SK-N-SH treated with all-trans-retinoic acid at 6 μM for 48 hours (cell line): Measurements from ENCODE around the gene CBARP.

Experiments used
- ATAC-seq: fragments of 200-7000 bp; cut with Tn5 transposase; 3 replicates; pipeline ENCODE4 v1.9.1; 2020; ENCODE audit warnings: mild to moderate bottlenecking, moderate library complexity
- ARNTL ChIP-seq: fragments of 450-650 bp; formaldehyde crosslinking; IDR thresholded peaks from 2 replicates; pipeline ENCODE4 v1.5.0; 2020; ENCODE audit warnings: low read depth, mild to moderate bottlenecking, moderate library complexity, borderline replicate concordance
- BACH2 ChIP-seq: fragments of 250-450 bp; sonication (Bioruptor Pico); IDR thresholded peaks from 2 replicates; pipeline ENCODE4 v1.9.0; 2021; ENCODE audit warnings: mild to moderate bottlenecking, borderline replicate concordance
- CREB5 ChIP-seq: fragments of 250-450 bp; sonication (Bioruptor Pico); IDR thresholded peaks from 2 replicates; pipeline ENCODE4 v1.5.1; 2020; ENCODE audit warnings: low read depth, mild to moderate bottlenecking, moderate library complexity
- CSDC2 ChIP-seq: fragments of 250-450 bp; sonication (Bioruptor Pico); IDR thresholded peaks from 2 replicates; pipeline ENCODE4 v1.5.0; 2020; ENCODE audit warnings: mild to moderate bottlenecking, moderate library complexity
- CSRNP3 ChIP-seq: fragments of 250-450 bp; sonication (Bioruptor Pico); IDR thresholded peaks from 2 replicates; pipeline ENCODE4 v1.5.1; 2021; ENCODE audit warnings: mild to moderate bottlenecking, moderate library complexity
- ESRRG ChIP-seq: fragments of 250-450 bp; sonication (Bioruptor Pico); IDR thresholded peaks from 2 replicates; pipeline ENCODE4 v1.6.1; 2021; ENCODE audit warnings: mild to moderate bottlenecking
- GLIS3 ChIP-seq: fragments of 250-450 bp; sonication (Bioruptor Pico); IDR thresholded peaks from 2 replicates; pipeline ENCODE4 v1.5.0; 2020; ENCODE audit warnings: mild to moderate bottlenecking, moderate library complexity
- ISL1 ChIP-seq: fragments of 250-450 bp; sonication (Bioruptor Pico); IDR thresholded peaks from 2 replicates; pipeline ENCODE4 v2.1.2; 2022; ENCODE audit warnings: mild to moderate bottlenecking, moderate library complexity
- OSR1 ChIP-seq: fragments of 250-450 bp; sonication (Bioruptor Pico); IDR thresholded peaks from 2 replicates; pipeline ENCODE4 v1.8.0; 2022; ENCODE audit warnings: moderate library complexity, mild to moderate bottlenecking, inconsistent platforms
- PATZ1 ChIP-seq: fragments of 250-450 bp; sonication (Bioruptor Pico); IDR thresholded peaks from 2 replicates; pipeline ENCODE4 v1.8.0; 2020; ENCODE audit warnings: mild to moderate bottlenecking, moderate library complexity, borderline replicate concordance
- POU6F1 ChIP-seq: fragments of 250-450 bp; sonication (Bioruptor Pico); IDR thresholded peaks from 2 replicates; pipeline ENCODE4 v1.8.0; 2021; ENCODE audit warnings: low read depth, mild to moderate bottlenecking, moderate library complexity, borderline replicate concordance
- PPARA ChIP-seq: fragments of 250-450 bp; sonication (Bioruptor Pico); IDR thresholded peaks from 2 replicates; pipeline ENCODE4 v1.5.0; 2020; ENCODE audit warnings: mild to moderate bottlenecking, borderline replicate concordance
- RARB ChIP-seq: fragments of 250-450 bp; sonication (Bioruptor Pico); IDR thresholded peaks from 2 replicates; pipeline ENCODE4 v1.8.0; 2021; ENCODE audit warnings: mild to moderate bottlenecking, moderate library complexity
- SNAI2 ChIP-seq: fragments of 250-450 bp; sonication (Bioruptor Pico); IDR thresholded peaks from 2 replicates; pipeline ENCODE4 v1.5.0; 2020; ENCODE audit warnings: mild to moderate bottlenecking, moderate library complexity
- TCF4 ChIP-seq: fragments of 250-450 bp; sonication (Bioruptor Pico); IDR thresholded peaks from 2 replicates; pipeline ENCODE4 v1.8.0; 2021; ENCODE audit warnings: mild to moderate bottlenecking, moderate library complexity, borderline replicate concordance
- TOX ChIP-seq: fragments of 250-450 bp; sonication (Bioruptor Pico); IDR thresholded peaks from 2 replicates; pipeline ENCODE4 v1.8.0; 2021; ENCODE audit warnings: mild to moderate bottlenecking, moderate library complexity, borderline replicate concordance
- TSHZ2 ChIP-seq: fragments of 250-450 bp; sonication (Bioruptor Pico); IDR thresholded peaks from 2 replicates; pipeline ENCODE4 v1.5.0; 2020; ENCODE audit warnings: mild to moderate bottlenecking, moderate library complexity
- ZC3H10 ChIP-seq: fragments of 250-450 bp; sonication (Bioruptor Pico); IDR thresholded peaks from 2 replicates; pipeline ENCODE4 v1.5.1; 2021; ENCODE audit warnings: mild to moderate bottlenecking, moderate library complexity
- ZFP3 ChIP-seq: fragments of 250-450 bp; sonication (Bioruptor Pico); IDR thresholded peaks from 2 replicates; pipeline ENCODE4 v1.5.0; 2020; ENCODE audit warnings: mild to moderate bottlenecking, moderate library complexity
- ZFP30 ChIP-seq: fragments of 450-650 bp; formaldehyde crosslinking; IDR thresholded peaks from 2 replicates; pipeline ENCODE4 v1.5.0; 2022; ENCODE audit warnings: mild to moderate bottlenecking, moderate library complexity
- ZNF565 ChIP-seq: fragments of 450-650 bp; formaldehyde crosslinking; conservative IDR thresholded peaks from 2 replicates; pipeline ENCODE4 v1.5.0; 2020; ENCODE audit warnings: low read depth, mild to moderate bottlenecking, moderate library complexity
- ZNF70 ChIP-seq: fragments of 450-650 bp; formaldehyde crosslinking; IDR thresholded peaks from 2 replicates; pipeline ENCODE4 v1.5.0; 2020; ENCODE audit warnings: mild to moderate bottlenecking, moderate library complexity
- ZNF8 ChIP-seq: fragments of 450-650 bp; formaldehyde crosslinking; IDR thresholded peaks from 2 replicates; pipeline ENCODE4 v1.5.0; 2020; ENCODE audit warnings: mild to moderate bottlenecking, moderate library complexity

The CBARP gene

GRCh38 chr19:1224847-1225246, 13.0 kb downstream of the CBARP start:
- ATAC-seq = no peak
- no peak for TF ChIP-seq ARNTL
- TF ChIP-seq CSDC2 = no peak
- no peak for TF ChIP-seq ZNF565 (CRISPR knock-in tag)
- no peak for TF ChIP-seq TCF4 (CRISPR knock-in tag)
- TF ChIP-seq RARB (CRISPR knock-in tag) = no peak
- no peak for TF ChIP-seq ZFP30 (CRISPR knock-in tag)
- TF ChIP-seq ZFP3 (CRISPR knock-in tag) = no peak
- TF ChIP-seq OSR1 (CRISPR knock-in tag) = no peak
- TF ChIP-seq PPARA (CRISPR knock-in tag) = no peak
- TF ChIP-seq POU6F1 (CRISPR knock-in tag) = no peak
- TF ChIP-seq ISL1 (CRISPR knock-in tag) = no peak
- TF ChIP-seq SNAI2 (CRISPR knock-in tag) = no peak
- TF ChIP-seq GLIS3 (CRISPR knock-in tag) = no peak
- no peak for TF ChIP-seq ZNF70 (CRISPR knock-in tag)
- no peak for TF ChIP-seq ESRRG (CRISPR knock-in tag)
- TF ChIP-seq ZC3H10 (CRISPR knock-in tag) = no peak
- TF ChIP-seq PATZ1 = no peak
- no peak for TF ChIP-seq TOX
- no peak for TF ChIP-seq TSHZ2 (CRISPR knock-in tag)
- no peak for TF ChIP-seq ZNF8 (CRISPR knock-in tag)

GRCh38 chr19:1224047-1224825, 13.6 kb downstream of the CBARP start:
- no peak for ATAC-seq
- TF ChIP-seq SNAI2 (CRISPR knock-in tag) (no peak), CSRNP3 (no peak), PPARA (CRISPR knock-in tag) (no peak), GLIS3 (CRISPR knock-in tag) (no peak), OSR1 (CRISPR knock-in tag) (no peak), ZC3H10 (CRISPR knock-in tag) (no peak), ZFP3 (CRISPR knock-in tag) (no peak), ZFP30 (CRISPR knock-in tag) (no peak), RARB (CRISPR knock-in tag) (no peak), ESRRG (CRISPR knock-in tag) (no peak), BACH2 (no peak), TSHZ2 (CRISPR knock-in tag) (no peak), PATZ1 (no peak), ZNF70 (CRISPR knock-in tag) (no peak), ARNTL (no peak), CSDC2 (no peak), CREB5 (CRISPR knock-in tag) (no peak)
